Activated CD4-positive, alpha-beta T cell treated with anti-CD3 and anti-CD28 coated beads for 36 hours (primary cell): ENCODE data around the gene HDAC4. TPM values are rescaled to one million over a fixed set of nuclear protein-coding genes. Genes with fewer than 3 reads are reported as not detected.

Experiments used
- ATAC-seq: fragments of 200-7000 bp; cut with Tn5 transposase; one replicate; pipeline ENCODE4 v1.10.0; 2021; ENCODE audit warnings: mild to moderate bottlenecking, moderate library complexity
- CTCF ChIA-PET: fragments of 350-600 bp; sonication (Branson Sonifier 250); formaldehyde crosslinking; loops from one replicate; lab custom pipeline; 2021; ENCODE audit warnings: antibody characterized with exemption; lab: Charles Lee
- POLR2A ChIA-PET: fragments of 350-600 bp; sonication (Branson Sonifier 250); formaldehyde crosslinking; loops from one replicate; lab custom pipeline; 2021; ENCODE audit warnings: antibody characterized with exemption, inconsistent platforms; lab: Charles Lee
- DNase-seq: peaks from one replicate; pipeline ENCODE4 v3.0.0-alpha.2; 2020
- H3K27ac Mint-ChIP-seq: one replicate; pipeline ENCODE4 v1.8.0; 2021; ENCODE audit warnings: mixed read lengths
- H3K27me3 Mint-ChIP-seq: one replicate; pipeline ENCODE4 v1.8.0; 2021; ENCODE audit warnings: mixed read lengths
- H3K36me3 Mint-ChIP-seq: one replicate; pipeline ENCODE4 v1.8.0; 2021; ENCODE audit warnings: low read depth, mixed read lengths
- H3K4me1 Mint-ChIP-seq: one replicate; pipeline ENCODE4 v1.8.0; 2021; ENCODE audit warnings: mixed read lengths
- H3K4me3 Mint-ChIP-seq: one replicate; pipeline ENCODE4 v1.8.0; 2021; ENCODE audit warnings: mild to moderate bottlenecking, moderate library complexity, mixed read lengths
- H3K9me3 Mint-ChIP-seq: one replicate; pipeline ENCODE4 v1.8.0; 2021; ENCODE audit warnings: low read depth, mixed read lengths
- intact Hi-C, 2 experiments: fragments of 100-400 bp; cut with DNase I in 1 of 2; cut with micrococcal nuclease in 1 of 2; formaldehyde crosslinking; loops; one replicate each; pipeline versions ENCODE4 v1.14.2 to v1.15.1; 2022 to 2024; cut with DNase I, micrococcal nuclease
- total RNA-seq, 2 experiments: library from RNA; stranded (reverse); gene quantifications; one replicate each; pipeline ENCODE4 v1.2.3, GENCODE V29; 2021

The HDAC4 gene
- total RNA-seq, 2 experiments from 2014 or later = 25.4 to 30.4 TPM

DNA sequence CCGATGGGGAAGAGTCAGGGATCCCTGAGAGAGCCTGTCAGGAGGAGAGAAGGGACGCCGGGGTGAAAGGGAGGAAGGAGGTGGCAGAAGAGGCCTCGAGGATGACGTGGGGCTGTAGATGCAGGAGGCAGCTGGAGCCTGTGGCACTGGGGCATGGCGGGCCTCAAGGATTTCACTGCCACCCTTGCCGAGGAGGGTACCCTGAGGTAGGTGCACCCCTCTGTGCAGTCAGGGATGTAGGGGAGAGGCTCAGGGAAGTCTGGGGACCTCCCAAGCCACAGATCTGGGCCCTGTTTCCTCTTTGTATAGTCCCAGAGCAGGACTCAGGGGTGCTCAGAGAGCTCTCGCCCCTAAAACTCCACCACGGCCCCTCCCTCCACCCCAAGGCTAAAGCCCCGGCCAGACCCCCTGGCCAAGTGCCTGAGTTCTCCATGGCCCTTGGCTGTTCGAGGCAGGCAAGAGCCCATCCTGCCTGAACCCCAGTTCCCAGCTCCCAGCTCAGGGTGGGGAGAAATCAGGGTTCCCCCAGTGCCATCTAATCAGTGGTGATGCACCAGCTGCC, 39.0 kb upstream of the HDAC4 start:
- Mint-ChIP-seq H3K4me1 (peaks cover 12% of the 10 kb centered on the region), H3K9me3 (no peaks in the 10 kb centered on the region), H3K27me3 (peaks cover 24% of the 10 kb centered on the region), H3K27ac (no peak overlapping the region), H3K4me3 (no peak overlapping the region), H3K36me3 (no peaks in the 10 kb centered on the region)
- ATAC-seq (no peak), DNase-seq (no peak)
- CTCF ChIA-PET = no interaction called here
- intact Hi-C loops = no loop called here
- POLR2A ChIA-PET = no interaction called here

- Mint-ChIP-seq H3K4me3 (no peak overlapping the region), H3K27me3 (peaks cover 24% of the 10 kb centered on the region), H3K36me3 (no peaks in the 10 kb centered on the region), H3K9me3 (no peaks in the 10 kb centered on the region), H3K27ac (no peak overlapping the region), H3K4me1 (peaks cover 16% of the 10 kb centered on the region)
- no peak for ATAC-seq
- POLR2A ChIA-PET = no interaction called here
- no peak for DNase-seq
- intact Hi-C loops = no loop called here
- CTCF ChIA-PET = no interaction called here
Measured at GRCh38 chr2:239438995-239439753, 38.4 kb upstream of the HDAC4 start.

DNA sequence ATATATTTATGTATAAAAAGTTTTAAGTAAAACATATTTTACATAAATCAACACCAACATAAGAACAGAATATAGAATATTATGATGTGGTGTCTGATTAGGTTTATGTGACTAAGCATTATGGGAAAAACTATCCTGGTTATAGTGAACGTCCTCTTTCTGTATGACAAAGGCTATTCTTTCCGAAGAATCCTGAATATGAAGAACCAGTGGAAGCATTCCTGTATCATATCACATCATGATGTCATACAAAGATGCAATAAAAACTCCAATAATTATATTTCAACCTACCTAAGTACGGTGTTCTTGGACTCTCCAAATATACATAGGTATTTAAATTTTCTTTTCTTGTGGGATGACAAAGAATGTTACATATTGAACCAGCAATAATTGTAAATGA, 37.5 kb upstream of the HDAC4 start:
- ATAC-seq (no peak), DNase-seq (no peak)
- intact Hi-C loops = no loop called here
- Mint-ChIP-seq H3K27me3 (peaks cover 24% of the 10 kb centered on the region), H3K27ac (no peak overlapping the region), H3K4me1 (peaks cover 23% of the 10 kb centered on the region), H3K36me3 (no peaks in the 10 kb centered on the region), H3K4me3 (no peak overlapping the region), H3K9me3 (peaks cover 5% of the 10 kb centered on the region)
- ChIA-PET POLR2A (no interaction called here), CTCF (no interaction called here)

DNA sequence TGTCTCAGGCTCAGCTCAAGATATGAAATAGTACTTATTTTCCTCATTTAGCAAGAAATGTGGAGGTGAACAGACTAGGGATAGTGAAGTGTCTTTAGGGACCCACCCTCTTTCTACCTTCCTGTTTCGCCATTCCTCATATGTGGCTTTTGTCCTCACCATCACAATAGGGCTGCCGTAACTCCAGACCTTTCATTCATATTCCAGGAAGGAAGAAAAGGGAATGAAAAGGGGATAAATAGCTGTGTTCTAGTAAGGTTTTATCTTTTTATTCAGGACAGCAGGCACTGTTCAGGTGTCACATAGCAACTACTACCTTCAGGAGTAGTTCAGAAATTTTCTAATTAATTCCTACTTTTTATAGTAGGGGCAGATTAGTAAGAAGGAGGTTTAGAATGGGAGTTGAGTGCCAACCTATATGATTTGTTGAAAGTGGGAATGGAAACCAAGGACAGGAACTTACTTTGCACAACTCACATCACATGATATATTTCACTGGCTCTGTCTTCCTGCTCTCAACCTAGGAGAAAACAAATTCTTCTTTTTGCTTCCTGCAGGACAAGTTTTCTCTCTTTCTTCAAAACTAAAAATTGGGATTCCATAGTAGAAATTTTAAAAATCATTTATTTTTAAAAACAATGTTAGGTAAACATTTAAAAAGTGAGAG, 36.0 kb upstream of the HDAC4 start:
- peaks cover 20% of the 10 kb centered on the region for H3K4me1 Mint-ChIP-seq
- DNase-seq (no peak), ATAC-seq (no peak)
- POLR2A ChIA-PET = no interaction called here
- H3K9me3 Mint-ChIP-seq = peaks cover 5% of the 10 kb centered on the region
- no peaks in the 10 kb centered on the region for H3K36me3 Mint-ChIP-seq
- H3K27me3 Mint-ChIP-seq = peaks cover 16% of the 10 kb centered on the region
- H3K27ac Mint-ChIP-seq = no peak overlapping the region
- CTCF ChIA-PET = interaction anchor here (0.5 kb wide), 1 partner anchor 634 kb away, joined by 3 read pairs; no protein-coding TSS in a partner anchor
- intact Hi-C loops = no loop called here
- H3K4me3 Mint-ChIP-seq = no peak overlapping the region

DNA sequence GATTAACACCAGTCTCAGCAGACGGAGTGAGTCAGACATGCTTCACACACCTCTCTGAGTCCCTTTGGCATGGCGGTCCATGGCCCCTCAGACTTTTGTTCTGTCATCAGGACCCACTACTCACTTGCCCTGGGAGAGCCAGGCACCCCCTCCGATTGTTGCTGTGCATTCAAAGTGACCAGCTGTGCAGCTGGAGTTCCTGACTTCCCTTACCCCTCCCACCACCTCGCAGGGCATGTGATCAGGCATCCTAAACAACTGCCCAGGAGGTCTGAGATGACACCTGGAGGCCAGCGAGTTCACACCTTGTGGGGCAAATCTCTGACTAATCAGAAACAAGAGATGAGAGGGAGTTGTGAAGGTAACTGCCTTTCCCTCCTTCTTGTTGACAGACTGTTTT, 35.3 kb upstream of the HDAC4 start:
- Mint-ChIP-seq H3K4me1 (peaks cover 14% of the 10 kb centered on the region), H3K9me3 (peaks cover 5% of the 10 kb centered on the region), H3K27me3 (peaks cover 10% of the 10 kb centered on the region), H3K36me3 (no peaks in the 10 kb centered on the region), H3K4me3 (no peak overlapping the region), H3K27ac (no peak overlapping the region)
- intact Hi-C loops = no loop called here
- ATAC-seq (no peak), DNase-seq (no peak)
- CTCF ChIA-PET = interaction anchor here (0.5 kb wide), 1 partner anchor 635 kb away, joined by 3 read pairs; no protein-coding TSS in a partner anchor
- POLR2A ChIA-PET = no interaction called here

DNA sequence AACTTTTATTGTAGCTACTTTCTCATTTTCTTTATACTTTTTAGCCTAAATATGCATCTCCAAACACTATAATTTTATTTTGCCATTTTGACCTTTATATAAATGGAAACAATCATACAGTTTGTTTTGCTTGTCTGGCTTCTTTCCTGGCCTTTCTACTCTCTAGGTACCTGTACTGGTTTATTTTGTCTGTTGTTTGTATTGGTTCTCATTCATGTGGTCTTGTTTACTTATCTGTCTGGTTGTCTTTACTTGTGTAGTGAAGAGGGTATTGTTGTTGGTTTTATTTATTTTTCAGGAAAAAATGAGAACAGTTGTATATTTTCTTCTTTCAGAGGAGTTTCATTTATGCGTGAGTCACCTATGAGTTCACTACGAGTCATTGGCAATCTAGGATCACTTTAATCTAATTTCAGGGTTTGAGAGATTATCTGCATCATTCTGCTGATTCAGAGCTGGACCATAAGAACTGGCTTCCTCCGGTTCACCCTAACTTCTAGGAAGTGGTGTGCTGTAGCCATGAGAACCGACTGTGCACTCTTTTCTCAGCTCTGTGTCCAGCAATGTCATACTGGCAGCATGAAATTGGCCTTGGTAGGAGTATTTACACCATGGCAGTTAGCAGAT, 33.1 kb upstream of the HDAC4 start:
- ATAC-seq (peak; percentile 100), DNase-seq (peak; percentile 52)
- Mint-ChIP-seq H3K27me3 (peaks cover 2% of the 10 kb centered on the region), H3K9me3 (peaks cover 5% of the 10 kb centered on the region), H3K36me3 (no peaks in the 10 kb centered on the region), H3K4me1 (peaks cover 11% of the 10 kb centered on the region), H3K4me3 (no peak overlapping the region), H3K27ac (peak overlapping the region; percentile 26)
- POLR2A ChIA-PET = no interaction called here
- CTCF ChIA-PET = no interaction called here
- intact Hi-C loops = loop anchor here in 1 of 2 experiments (1.0 kb wide), 2 partner anchors 33 to 114 kb away; partner anchors contain the start of gene HDAC4

GRCh38 chr2:239432174-239432573, 31.4 kb upstream of the HDAC4 start:
- peaks cover 5% of the 10 kb centered on the region for H3K9me3 Mint-ChIP-seq
- no peak for DNase-seq

GRCh38 chr2:239431536-239431935, 30.7 kb upstream of the HDAC4 start:
- no peak for DNase-seq
- intact Hi-C loops = no loop called here
- peaks cover 3% of the 10 kb centered on the region for H3K27me3 Mint-ChIP-seq
- no peaks in the 10 kb centered on the region for H3K36me3 Mint-ChIP-seq
- CTCF ChIA-PET = no interaction called here
- H3K4me1 Mint-ChIP-seq = peaks cover 11% of the 10 kb centered on the region
- POLR2A ChIA-PET = no interaction called here
- no peak overlapping the region for H3K4me3 Mint-ChIP-seq
- peaks cover 5% of the 10 kb centered on the region for H3K9me3 Mint-ChIP-seq
- H3K27ac Mint-ChIP-seq = no peak overlapping the region
- no peak for ATAC-seq

More at GRCh38 chr2:239432174-239432573, 31.4 kb upstream of the HDAC4 start:
- Mint-ChIP-seq H3K4me3 (no peak overlapping the region), H3K36me3 (no peaks in the 10 kb centered on the region), H3K27ac (no peak overlapping the region), H3K4me1 (peaks cover 11% of the 10 kb centered on the region), H3K27me3 (peaks cover 2% of the 10 kb centered on the region)
- no peak for ATAC-seq
- intact Hi-C loops = no loop called here
- CTCF ChIA-PET = interaction anchor here (0.6 kb wide), 1 partner anchor 77 kb away, joined by 4 read pairs; no protein-coding TSS in a partner anchor
- POLR2A ChIA-PET = no interaction called here

GRCh38 chr2:239429473-239430350, 28.9 kb upstream of the HDAC4 start:
- ATAC-seq (no peak), DNase-seq (no peak)
- Mint-ChIP-seq H3K4me3 (no peak overlapping the region), H3K27ac (no peak overlapping the region), H3K4me1 (peaks cover 11% of the 10 kb centered on the region), H3K36me3 (no peaks in the 10 kb centered on the region), H3K9me3 (peaks cover 5% of the 10 kb centered on the region), H3K27me3 (peaks cover 2% of the 10 kb centered on the region)
- POLR2A ChIA-PET = no interaction called here
- intact Hi-C loops = no loop called here
- CTCF ChIA-PET = no interaction called here

- H3K27me3 Mint-ChIP-seq = peaks cover 2% of the 10 kb centered on the region
- ATAC-seq (no peak), DNase-seq (no peak)
- no peaks in the 10 kb centered on the region for H3K4me1 Mint-ChIP-seq
- CTCF ChIA-PET = no interaction called here
- H3K27ac Mint-ChIP-seq = no peak overlapping the region
- intact Hi-C loops = no loop called here
- H3K9me3 Mint-ChIP-seq = no peaks in the 10 kb centered on the region
- POLR2A ChIA-PET = no interaction called here
- no peaks in the 10 kb centered on the region for H3K36me3 Mint-ChIP-seq
- H3K4me3 Mint-ChIP-seq = no peak overlapping the region
Measured at GRCh38 chr2:239425631-239426030, 24.8 kb upstream of the HDAC4 start.
